PC-9 (cell line): ENCODE results near the gene ADGRL4. TPM values are rescaled to one million over a fixed set of nuclear protein-coding genes. Genes with fewer than 3 reads are reported as not detected.

ENCODE experiments used
- Bru-seq: library from RNA; stranded (reverse); fragments of 400-500 nt; gene quantifications from one replicate; lab custom pipeline; 2021; lab: Mats Ljungman, UMichigan
- BruChase-seq, 2 experiments: library from RNA; stranded (reverse); fragments of 400-500 nt; gene quantifications; one replicate each; lab custom pipeline; 2021; lab: Mats Ljungman, UMichigan
- BruUV-seq: library from RNA; stranded (reverse); fragments of 400-500 nt; replicated peaks from 2 replicates; lab custom pipeline; 2021; lab: Mats Ljungman, UMichigan
- CTCF ChIA-PET: fragments of 300-600 bp; sonication (Branson Sonifier 250); formaldehyde crosslinking; loops from one replicate; lab custom pipeline; 2022; ENCODE audit warnings: antibody characterized with exemption; lab: Charles Lee
- POLR2A ChIA-PET: fragments of 300-600 bp; sonication (Branson Sonifier 250); formaldehyde crosslinking; loops from one replicate; lab custom pipeline; 2022; ENCODE audit warnings: antibody characterized with exemption; ENCODE audit not compliant: unreplicated experiment; lab: Charles Lee
- DNase-seq, 2 experiments: peaks; one replicate each; pipeline versions ENCODE4 v3.0.0 to v3.0.0-alpha.2; 2015 to 2022; ENCODE audit warnings: mixed read lengths in 1 of 2
- H2AFZ ChIP-seq: fragments of 200-600 bp; sonication (generic); 2 replicates; pipeline ENCODE4 v1.8.1; 2017; ENCODE audit warnings: antibody characterized with exemption
- H3F3A ChIP-seq: fragments of 200-600 bp; sonication (generic); 2 replicates; pipeline ENCODE4 v1.8.1; 2017; ENCODE audit warnings: antibody characterized with exemption, mild to moderate bottlenecking, low read depth; ENCODE audit not compliant: insufficient read depth
- H3K27ac ChIP-seq: fragments of 200-600 bp; sonication (generic); 2 replicates; pipeline ENCODE4 v1.6.1; 2016; ENCODE audit warnings: mixed run types
- H3K27me3 ChIP-seq: fragments of 200-600 bp; sonication (generic); 2 replicates; pipeline ENCODE4 v1.6.1; 2016; ENCODE audit warnings: low read depth, mixed run types; ENCODE audit not compliant: insufficient read depth
- H3K36me3 ChIP-seq: fragments of 200-600 bp; sonication (generic); 2 replicates; pipeline ENCODE4 v1.6.1; 2016; ENCODE audit warnings: low read depth, mixed run types
- H3K4me1 ChIP-seq: fragments of 200-600 bp; sonication (generic); replicated peaks from 2 replicates; pipeline ENCODE4 v1.6.1; 2016; ENCODE audit warnings: mixed run types; ENCODE audit not compliant: insufficient read depth
- H3K4me2 ChIP-seq: fragments of 200-600 bp; sonication (generic); 2 replicates; pipeline ENCODE4 v1.6.1; 2017; ENCODE audit warnings: mixed run types
- H3K4me3 ChIP-seq: fragments of 200-600 bp; sonication (generic); 2 replicates; pipeline ENCODE4 v1.6.1; 2016; ENCODE audit warnings: mixed run types
- H3K79me2 ChIP-seq: fragments of 200-600 bp; sonication (generic); 2 replicates; pipeline ENCODE4 v1.6.1; 2017; ENCODE audit warnings: low read depth, mixed run types
- H3K9me2 ChIP-seq: fragments of 200-600 bp; sonication (generic); 2 replicates; pipeline ENCODE4 v1.8.1; 2017; ENCODE audit warnings: mild to moderate bottlenecking; ENCODE audit not compliant: insufficient read depth
- H3K9me3 ChIP-seq: fragments of 200-600 bp; sonication (generic); 2 replicates; pipeline ENCODE4 v1.8.1; 2016; ENCODE audit warnings: low read depth; ENCODE audit not compliant: insufficient read depth
- H4K20me1 ChIP-seq: fragments of 200-600 bp; sonication (generic); 2 replicates; pipeline ENCODE4 v1.8.1; 2017; ENCODE audit not compliant: insufficient read depth
- EZH2 ChIP-seq: fragments of 200-600 bp; sonication (generic); IDR thresholded peaks from 2 replicates; pipeline ENCODE4 v1.8.0; 2017; ENCODE audit warnings: antibody characterized with exemption, low read depth
- intact Hi-C: fragments of 100-400 bp; cut with micrococcal nuclease; formaldehyde crosslinking; loops from one replicate; pipeline ENCODE4 v1.10.0; 2022; ENCODE audit not compliant: unreplicated experiment
- long read RNA-seq: library from polyadenylated mRNA; stranded (forward); transcript quantifications from one replicate; pipeline ENCODE4 v2.0.0, GENCODE V29; 2022
- total RNA-seq: library from RNA; stranded (reverse); gene quantifications from 2 replicates; pipeline ENCODE4 v1.2.3, GENCODE V29; 2021
- TF ChIP-seq, protein P1 (sequence below): fragments of 200-600 bp; sonication (generic); conservative IDR thresholded peaks from 2 replicates; pipeline ENCODE4 v1.6.1; 2017; ENCODE audit warnings: mixed run types, antibody characterized with exemption, mild to moderate bottlenecking, moderate library complexity

ADGRL4 gene
- total RNA-seq (not detected in 2 replicates), Bru-seq, nascent RNA (percentile 2 among the genes with signal in this experiment), BruChase-seq, experiment 1, labeled RNA remaining after a 2-hour chase (not detected), BruChase-seq, experiment 2, labeled RNA remaining after a 6-hour chase (not detected)
- long read RNA-seq: 0 reads

DNA sequence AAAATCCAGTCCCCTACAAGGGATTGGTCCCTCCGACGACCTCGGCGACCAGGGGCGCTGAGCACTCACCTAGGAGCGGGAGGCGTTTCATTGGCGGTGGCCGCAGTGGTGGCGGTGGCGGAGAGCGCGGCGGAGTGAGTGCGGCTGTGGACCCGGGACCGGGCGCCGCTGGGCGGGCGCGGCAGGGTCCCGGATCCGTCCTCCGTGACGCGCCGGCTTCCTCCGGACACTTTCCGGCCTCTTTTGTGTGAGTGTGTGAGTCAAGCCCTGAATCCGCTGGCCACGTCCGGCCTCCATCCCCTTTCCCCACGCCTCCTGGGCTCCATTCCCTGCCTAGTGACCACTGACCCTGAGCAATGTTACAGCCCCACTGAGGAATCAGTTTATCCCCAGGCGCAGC, at the start of gene ADGRL4:
Gene ADGRL4, minus strand, starts transcription at position 167 of the 400 bp plus-strand sequence. Its CDS starts 76 bp downstream, at position 91.
- Histone ChIP-seq H4K20me1 (no peaks in the 10 kb centered on the region), H3K9me2 (no peaks in the 10 kb centered on the region), H3K9me3 (no peaks in the 10 kb centered on the region), H3K4me2 (no peak within 1 kb of the TSS), H2AFZ (no peak within 1 kb of the TSS), H3F3A (no peaks in the 10 kb centered on the region), H3K27me3 (no peaks in the 10 kb centered on the region), H3K4me3 (no peak within 1 kb of the TSS), H3K36me3 (no peaks in the 10 kb centered on the region), H3K4me1 (no peaks in the 10 kb centered on the region), H3K27ac (no peak within 1 kb of the TSS), H3K79me2 (no peaks in the 10 kb centered on the region)
- no TSS peak for BruUV-seq
- no peak for DNase-seq
- intact Hi-C loops: no loop called here
- TF ChIP-seq, protein P1, sequence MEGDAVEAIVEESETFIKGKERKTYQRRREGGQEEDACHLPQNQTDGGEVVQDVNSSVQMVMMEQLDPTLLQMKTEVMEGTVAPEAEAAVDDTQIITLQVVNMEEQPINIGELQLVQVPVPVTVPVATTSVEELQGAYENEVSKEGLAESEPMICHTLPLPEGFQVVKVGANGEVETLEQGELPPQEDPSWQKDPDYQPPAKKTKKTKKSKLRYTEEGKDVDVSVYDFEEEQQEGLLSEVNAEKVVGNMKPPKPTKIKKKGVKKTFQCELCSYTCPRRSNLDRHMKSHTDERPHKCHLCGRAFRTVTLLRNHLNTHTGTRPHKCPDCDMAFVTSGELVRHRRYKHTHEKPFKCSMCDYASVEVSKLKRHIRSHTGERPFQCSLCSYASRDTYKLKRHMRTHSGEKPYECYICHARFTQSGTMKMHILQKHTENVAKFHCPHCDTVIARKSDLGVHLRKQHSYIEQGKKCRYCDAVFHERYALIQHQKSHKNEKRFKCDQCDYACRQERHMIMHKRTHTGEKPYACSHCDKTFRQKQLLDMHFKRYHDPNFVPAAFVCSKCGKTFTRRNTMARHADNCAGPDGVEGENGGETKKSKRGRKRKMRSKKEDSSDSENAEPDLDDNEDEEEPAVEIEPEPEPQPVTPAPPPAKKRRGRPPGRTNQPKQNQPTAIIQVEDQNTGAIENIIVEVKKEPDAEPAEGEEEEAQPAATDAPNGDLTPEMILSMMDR: no peak
- ChIA-PET POLR2A (no interaction called here), CTCF (no interaction called here)

GRCh38 chr1:79055856-79056255, 49.3 kb upstream of the ADGRL4 start:
- Histone ChIP-seq H3K9me2 (no peaks in the 10 kb centered on the region), H3K4me2 (no peak overlapping the region), H3K4me3 (no peak overlapping the region), H4K20me1 (no peaks in the 10 kb centered on the region), H3K27ac (no peak overlapping the region), H2AFZ (no peak overlapping the region), H3K27me3 (no peaks in the 10 kb centered on the region), H3K9me3 (peaks cover 6% of the 10 kb centered on the region; the same call in 1 of the 2 replicates), H3K79me2 (no peaks in the 10 kb centered on the region), H3F3A (no peaks in the 10 kb centered on the region), H3K36me3 (no peaks in the 10 kb centered on the region), H3K4me1 (no peaks in the 10 kb centered on the region)
- intact Hi-C loops: no loop called here
- no TSS peak for BruUV-seq
- ChIA-PET POLR2A (no interaction called here), CTCF (no interaction called here)
- TF ChIP-seq, protein P1: no peak
- TF ChIP-seq EZH2: no peak
- no peak for DNase-seq

GRCh38 chr1:79052829-79053449, 46.4 kb upstream of the ADGRL4 start:
- Histone ChIP-seq H3K79me2 (no peaks in the 10 kb centered on the region), H3K4me1 (no peaks in the 10 kb centered on the region), H3K4me3 (peak overlapping the region; percentile 31; the same call in 1 of the 2 replicates), H3K4me2 (peak overlapping the region; percentile 46), H3K27me3 (no peaks in the 10 kb centered on the region), H3K9me2 (no peaks in the 10 kb centered on the region), H2AFZ (peak overlapping the region; percentile 25; the same call in 1 of the 2 replicates), H3F3A (no peaks in the 10 kb centered on the region), H3K9me3 (peaks cover 6% of the 10 kb centered on the region; the same call in 1 of the 2 replicates), H3K27ac (no peak overlapping the region), H4K20me1 (no peaks in the 10 kb centered on the region), H3K36me3 (no peaks in the 10 kb centered on the region)
- TF ChIP-seq, protein P1: no peak
- TF ChIP-seq EZH2: no peak
- intact Hi-C loops: no loop called here
- no peak for DNase-seq
- BruUV-seq: no TSS peak
- POLR2A ChIA-PET: no interaction called here
- CTCF ChIA-PET: interaction anchor here (0.5 kb wide), 1 partner anchor 256 kb away, joined by 9 read pairs; no protein-coding TSS in a partner anchor
